Type B pancreatic cell (in vitro differentiated cells): ENCODE results near the gene BCAS3. TPM values are rescaled to one million over a fixed set of nuclear protein-coding genes. Genes with fewer than 3 reads are reported as not detected.
"Not testable (repeated sequence)": the region's sequence is repeated elsewhere in the genome, so short reads cannot be mapped to it uniquely, and the experiment has no call there.

Experiments
- DNase-seq: peaks from one replicate; pipeline ENCODE4 v3.0.0; 2021; ENCODE audit warnings: mixed read lengths; ENCODE audit not compliant: unreplicated experiment; ENCODE audit errors: extremely low spot score
- H3K27ac Mint-ChIP-seq: 2 replicates; pipeline ENCODE4 v1.8.0; 2021; ENCODE audit warnings: mild to moderate bottlenecking, mixed read lengths
- H3K27me3 Mint-ChIP-seq: 2 replicates; pipeline ENCODE4 v1.8.0; 2021; ENCODE audit warnings: mixed read lengths
- H3K36me3 Mint-ChIP-seq: 2 replicates; pipeline ENCODE4 v1.8.0; 2021; ENCODE audit warnings: mixed read lengths
- H3K4me1 Mint-ChIP-seq: one replicate; pipeline ENCODE4 v1.8.0; 2021; ENCODE audit warnings: mixed read lengths; ENCODE audit not compliant: unreplicated experiment
- H3K4me3 Mint-ChIP-seq: 2 replicates; pipeline ENCODE4 v1.8.0; 2021; ENCODE audit warnings: mild to moderate bottlenecking, mixed read lengths
- H3K9me3 Mint-ChIP-seq: 2 replicates; pipeline ENCODE4 v1.8.0; 2021; ENCODE audit warnings: mixed read lengths
- total RNA-seq: library from RNA; stranded (reverse); gene quantifications from 2 replicates; pipeline ENCODE4 v1.2.1, GENCODE V29; 2021; ENCODE audit warnings: low replicate concordance
- TF ChIP-seq, protein P1 (sequence below): fragments of 200-600 bp; sonication (generic); conservative IDR thresholded peaks from 2 replicates; pipeline ENCODE4 v1.5.0; 2021; ENCODE audit warnings: antibody characterized with exemption, mild to moderate bottlenecking

The BCAS3 gene
- total RNA-seq, 1 donor from 2014 or later, result 23.0 TPM

DNA sequence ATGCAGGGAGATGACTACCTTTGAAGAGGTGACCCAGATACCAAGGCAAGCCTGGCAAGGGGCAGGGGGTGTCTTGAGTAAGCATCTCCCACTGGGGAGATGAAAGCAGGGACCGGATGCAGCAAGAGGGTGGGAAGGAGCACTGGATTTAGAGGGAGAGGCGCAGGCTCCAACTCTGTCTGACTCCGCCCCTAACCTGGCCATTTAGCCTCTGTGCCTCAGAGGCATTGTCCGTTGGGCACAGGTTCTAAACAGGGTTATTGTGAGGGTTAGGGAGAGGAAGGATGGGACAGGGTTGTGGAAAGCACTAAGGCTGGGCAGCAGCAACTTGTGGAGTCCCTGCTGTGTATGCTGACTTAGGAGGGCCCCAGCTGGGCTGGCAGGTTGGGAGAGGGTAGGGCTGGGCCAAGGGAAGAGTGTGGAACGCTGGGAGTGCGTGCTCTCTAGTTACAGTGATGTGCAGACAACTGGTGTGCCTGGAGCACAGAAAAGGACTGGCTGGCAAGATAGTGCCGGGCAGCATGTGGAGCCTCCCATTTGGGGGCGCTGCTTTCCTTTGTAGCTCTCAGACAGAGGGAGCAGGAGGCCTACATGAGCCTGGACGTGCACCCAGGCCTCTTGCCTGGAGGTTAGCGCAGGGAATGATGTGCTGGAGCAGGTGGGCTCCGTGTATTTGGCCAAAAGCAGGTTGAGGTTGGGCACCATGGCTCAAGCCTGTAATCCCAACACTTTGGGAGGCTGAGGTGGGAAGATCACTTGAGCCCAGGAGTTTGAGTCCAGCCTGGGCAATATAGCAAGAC lies 748.2 kb downstream of the BCAS3 start:
- Mint-ChIP-seq H3K27me3 (peaks cover 53% of the 10 kb centered on the region), H3K4me3 (no peak overlapping the region), H3K4me1 (no peaks in the 10 kb centered on the region)

DNA sequence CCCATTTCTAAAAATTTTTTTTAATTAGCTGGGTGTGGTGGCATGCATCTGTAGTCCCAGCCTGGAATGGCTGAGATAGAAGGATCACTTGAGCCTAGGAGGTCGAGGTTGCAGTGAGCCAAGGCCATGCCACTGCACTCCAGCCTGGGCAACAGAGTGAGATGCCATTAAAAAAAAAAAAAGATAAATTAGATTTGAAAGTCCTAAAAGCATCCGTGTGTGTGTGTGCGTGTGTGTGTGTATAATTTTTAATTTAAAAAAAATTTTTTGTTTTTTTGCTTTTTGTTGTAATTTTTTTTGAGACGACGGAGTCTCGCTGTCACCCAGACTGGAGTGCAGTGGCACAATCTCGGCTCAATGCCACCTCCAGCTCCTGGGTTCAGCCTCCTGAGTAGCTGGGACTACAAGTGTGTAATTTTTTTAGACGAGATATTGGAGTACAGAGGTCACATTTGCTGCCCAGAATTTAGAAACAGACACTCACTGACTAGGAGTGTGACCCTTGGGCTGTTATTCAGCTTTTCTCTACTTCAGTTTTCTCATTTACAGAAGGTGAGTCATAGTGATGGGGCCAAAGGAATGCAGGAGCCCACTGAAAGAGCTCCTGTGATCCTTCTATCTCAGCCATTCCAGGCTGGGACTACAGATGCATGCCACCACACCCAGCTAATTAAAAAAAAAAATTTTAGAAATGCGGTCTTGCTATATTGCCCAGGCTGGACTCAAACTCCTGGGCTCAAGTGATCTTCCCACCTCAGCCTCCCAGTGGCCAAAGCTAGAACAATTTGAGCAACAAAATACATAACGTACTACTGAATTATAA lies 749.0 kb downstream of the BCAS3 start:
- Mint-ChIP-seq H3K4me1 (no peaks in the 10 kb centered on the region), H3K36me3 (no peaks in the 10 kb centered on the region)
- DNase-seq, result no peak

More for the DNA sequence above, 748.2 kb downstream of the BCAS3 start:
- TF ChIP-seq, protein P1, sequence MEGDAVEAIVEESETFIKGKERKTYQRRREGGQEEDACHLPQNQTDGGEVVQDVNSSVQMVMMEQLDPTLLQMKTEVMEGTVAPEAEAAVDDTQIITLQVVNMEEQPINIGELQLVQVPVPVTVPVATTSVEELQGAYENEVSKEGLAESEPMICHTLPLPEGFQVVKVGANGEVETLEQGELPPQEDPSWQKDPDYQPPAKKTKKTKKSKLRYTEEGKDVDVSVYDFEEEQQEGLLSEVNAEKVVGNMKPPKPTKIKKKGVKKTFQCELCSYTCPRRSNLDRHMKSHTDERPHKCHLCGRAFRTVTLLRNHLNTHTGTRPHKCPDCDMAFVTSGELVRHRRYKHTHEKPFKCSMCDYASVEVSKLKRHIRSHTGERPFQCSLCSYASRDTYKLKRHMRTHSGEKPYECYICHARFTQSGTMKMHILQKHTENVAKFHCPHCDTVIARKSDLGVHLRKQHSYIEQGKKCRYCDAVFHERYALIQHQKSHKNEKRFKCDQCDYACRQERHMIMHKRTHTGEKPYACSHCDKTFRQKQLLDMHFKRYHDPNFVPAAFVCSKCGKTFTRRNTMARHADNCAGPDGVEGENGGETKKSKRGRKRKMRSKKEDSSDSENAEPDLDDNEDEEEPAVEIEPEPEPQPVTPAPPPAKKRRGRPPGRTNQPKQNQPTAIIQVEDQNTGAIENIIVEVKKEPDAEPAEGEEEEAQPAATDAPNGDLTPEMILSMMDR, result no peak
- Mint-ChIP-seq H3K27ac (no peak overlapping the region), H3K36me3 (no peaks in the 10 kb centered on the region), H3K9me3 (no peaks in the 10 kb centered on the region)
- no peak for DNase-seq

DNA sequence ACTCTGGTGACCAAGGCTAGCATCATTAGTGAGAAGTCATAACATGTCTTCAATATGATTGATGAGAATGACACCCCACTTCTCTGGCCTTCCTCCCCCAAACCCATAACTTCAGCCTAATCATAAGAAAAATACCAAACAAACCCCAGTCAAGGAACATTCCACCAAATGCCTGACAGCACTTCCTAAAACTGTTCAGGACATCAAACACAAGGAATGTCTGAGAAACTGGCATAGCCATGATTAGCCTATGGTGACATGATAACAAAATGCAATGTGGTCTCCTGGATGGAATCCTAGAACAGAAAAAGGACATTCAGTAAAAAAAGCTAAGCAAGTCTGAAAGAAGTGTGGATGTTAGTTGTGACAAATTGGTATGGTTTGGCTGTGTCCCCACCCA lies 749.9 kb downstream of the BCAS3 start:
- Mint-ChIP-seq H3K27ac (no peak overlapping the region), H3K4me1 (no peaks in the 10 kb centered on the region), H3K9me3 (no peaks in the 10 kb centered on the region), H3K36me3 (no peaks in the 10 kb centered on the region), H3K27me3 (peaks cover 42% of the 10 kb centered on the region), H3K4me3 (no peak overlapping the region)
- TF ChIP-seq, protein P1, result no peak
- no peak for DNase-seq

More for the DNA sequence above, 749.0 kb downstream of the BCAS3 start:
- TF ChIP-seq, protein P1, result peak; percentile 26
- Mint-ChIP-seq H3K4me3 (no peak overlapping the region), H3K27me3 (peaks cover 50% of the 10 kb centered on the region), H3K9me3 (no peaks in the 10 kb centered on the region), H3K27ac (no peak overlapping the region)

DNA sequence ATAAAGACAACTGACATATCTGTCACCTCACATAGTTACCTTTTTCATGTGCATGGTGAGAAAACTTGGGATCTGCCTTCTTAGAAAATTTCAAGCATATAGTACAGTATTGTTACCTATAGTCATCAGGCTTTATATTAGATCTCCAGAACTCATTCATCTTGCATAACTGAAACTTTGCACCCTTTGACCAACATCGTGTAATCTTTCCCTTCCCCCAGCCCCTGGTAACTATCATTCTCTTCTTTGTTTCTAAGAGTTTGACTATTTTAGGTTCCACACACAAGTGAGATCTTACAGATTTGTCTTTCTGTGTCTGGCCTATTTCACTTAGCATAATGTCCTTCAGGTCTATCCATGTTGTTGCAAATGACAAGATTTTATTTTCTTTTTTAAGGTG lies 751.6 kb downstream of the BCAS3 start:
- Mint-ChIP-seq H3K36me3 (no peaks in the 10 kb centered on the region), H3K27me3 (peaks cover 36% of the 10 kb centered on the region), H3K4me3 (no peak overlapping the region), H3K4me1 (no peaks in the 10 kb centered on the region), H3K27ac (no peak overlapping the region), H3K9me3 (no peaks in the 10 kb centered on the region)
- TF ChIP-seq, protein P1, result no peak
- DNase-seq, result no peak

DNA sequence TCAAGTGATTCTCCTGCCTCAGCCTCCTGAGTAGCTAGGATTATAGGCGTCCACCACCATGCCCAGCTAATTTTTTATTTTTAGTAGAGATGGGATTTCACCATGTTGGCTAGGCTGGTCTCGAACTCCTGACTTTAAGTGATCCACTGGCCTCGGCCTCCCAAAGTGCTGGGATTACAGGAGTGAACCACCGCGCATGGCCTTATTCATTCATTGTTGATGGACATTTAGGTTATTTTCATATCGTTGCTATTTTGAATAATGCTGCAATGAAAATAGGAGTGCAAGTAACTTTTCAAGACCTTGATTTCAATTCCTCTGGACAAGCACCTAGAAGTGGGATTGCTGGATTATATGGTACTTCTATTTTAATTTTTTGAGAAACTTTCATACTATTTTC lies 752.2 kb downstream of the BCAS3 start:
- not testable (repeated sequence) for H3K27ac Mint-ChIP-seq, DNase-seq, H3K36me3 Mint-ChIP-seq, H3K4me1 Mint-ChIP-seq, H3K4me3 Mint-ChIP-seq, H3K9me3 Mint-ChIP-seq
- H3K27me3 Mint-ChIP-seq, result peaks cover 37% of the 10 kb centered on the region
